PC-3 (cell line): ENCODE results near the gene MB. TPM values are rescaled to one million over a fixed set of nuclear protein-coding genes. Genes with fewer than 3 reads are reported as not detected.

ENCODE experiments used
- ATAC-seq: fragments of 200-7000 bp; cut with Tn5 transposase; 2 replicates; pipeline ENCODE4 v1.9.1; 2020; ENCODE audit warnings: mild to moderate bottlenecking, moderate library complexity
- BruUV-seq: library from RNA; stranded (reverse); fragments of 400-500 nt; replicated peaks from 2 replicates; lab custom pipeline; 2021; lab: Mats Ljungman, UMichigan
- CTCF ChIA-PET: fragments of 300-600 bp; sonication (Branson Sonifier 250); formaldehyde crosslinking; loops from one replicate; lab custom pipeline; 2022; ENCODE audit warnings: antibody characterized with exemption; lab: Charles Lee
- POLR2A ChIA-PET: fragments of 300-600 bp; sonication (Branson Sonifier 250); formaldehyde crosslinking; loops from one replicate; lab custom pipeline; 2022; ENCODE audit warnings: antibody characterized with exemption; ENCODE audit not compliant: unreplicated experiment; lab: Charles Lee
- DNase-seq: peaks from one replicate; pipeline ENCODE4 v3.0.0-alpha.2; 2015
- H2AFZ ChIP-seq: fragments of 300-600 bp; sonication (generic); 2 replicates; pipeline ENCODE4 v1.6.0; 2016; ENCODE audit warnings: antibody characterized with exemption, low read length
- H3F3A ChIP-seq: fragments of 300-600 bp; sonication (generic); one replicate; pipeline ENCODE4 v1.6.0; 2017; ENCODE audit warnings: antibody characterized with exemption, low read length, control low read depth, mild to moderate bottlenecking; ENCODE audit not compliant: unreplicated experiment
- H3K27ac ChIP-seq: fragments of 300-600 bp; sonication (generic); 2 replicates; pipeline ENCODE4 v1.5.1; 2016; ENCODE audit warnings: mild to moderate bottlenecking, low read length
- H3K27me3 ChIP-seq: fragments of 300-600 bp; sonication (generic); 2 replicates; pipeline ENCODE4 v1.6.1; 2016; ENCODE audit warnings: low read length, mixed read lengths
- H3K36me3 ChIP-seq: fragments of 300-600 bp; sonication (generic); 2 replicates; pipeline ENCODE4 v1.6.1; 2016; ENCODE audit warnings: low read depth, mixed run types, low read length, mixed read lengths
- H3K4me1 ChIP-seq: fragments of 300-600 bp; sonication (generic); 2 replicates; pipeline ENCODE4 v1.5.1; 2016; ENCODE audit warnings: low read length; ENCODE audit not compliant: insufficient read depth
- H3K4me2 ChIP-seq: fragments of 300-600 bp; sonication (generic); 2 replicates; pipeline ENCODE4 v1.6.0; 2016; ENCODE audit warnings: low read length
- H3K4me3 ChIP-seq: fragments of 300-600 bp; sonication (generic); 2 replicates; pipeline ENCODE4 v1.5.1; 2016; ENCODE audit warnings: mild to moderate bottlenecking, low read length, mixed read lengths
- H3K79me2 ChIP-seq: fragments of 300-600 bp; sonication (generic); 2 replicates; pipeline ENCODE4 v1.6.1; 2017; ENCODE audit warnings: low read length, mixed read lengths
- H3K9ac ChIP-seq: fragments of 300-600 bp; sonication (generic); 2 replicates; pipeline ENCODE4 v1.6.0; 2016; ENCODE audit warnings: mild to moderate bottlenecking, low read length
- H3K9me2 ChIP-seq: fragments of 300-600 bp; sonication (generic); replicated peaks from 2 replicates; pipeline ENCODE4 v1.6.1; 2016; ENCODE audit warnings: mixed run types, low read length, mixed read lengths
- H3K9me3 ChIP-seq: fragments of 300-600 bp; sonication (generic); 2 replicates; pipeline ENCODE4 v1.6.1; 2016; ENCODE audit warnings: low read length, mixed read lengths
- H4K20me1 ChIP-seq: fragments of 300-600 bp; sonication (generic); 2 replicates; pipeline ENCODE4 v1.6.1; 2016; ENCODE audit warnings: low read length, mixed read lengths
- CTCF ChIP-seq: fragments of 300-600 bp; sonication (generic); conservative IDR thresholded peaks from 2 replicates; pipeline ENCODE4 v1.5.1; 2017; ENCODE audit warnings: antibody characterized with exemption, low read depth, mild to moderate bottlenecking, low read length
- EZH2 ChIP-seq: fragments of 300-600 bp; sonication (generic); IDR thresholded peaks from one replicate; pipeline ENCODE4 v1.6.1; 2017; ENCODE audit warnings: antibody characterized with exemption, mild to moderate bottlenecking, low read length; ENCODE audit not compliant: unreplicated experiment
- EZH2phosphoT487 ChIP-seq: fragments of 300-600 bp; sonication (generic); IDR thresholded peaks from 2 replicates; pipeline ENCODE4 v1.6.1; 2018; ENCODE audit warnings: mild to moderate bottlenecking, antibody characterized with exemption, low read length, borderline replicate concordance
- intact Hi-C: fragments of 100-400 bp; cut with micrococcal nuclease; formaldehyde crosslinking; loops from 2 replicates; pipeline ENCODE4 v1.9.0; 2023
- total RNA-seq: library from RNA; depleted of rRNA; stranded (reverse); fragments of >200 nt; gene quantifications from 2 replicates; pipeline ENCODE4 v1.2.3, GENCODE V29; 2014

The MB gene
- total RNA-seq, 1 experiment from 2014 or later = 14.6 TPM

GRCh38 chr22:35649636-35650250, 32.6 kb upstream of the MB start:
- Histone ChIP-seq H2AFZ (no peak overlapping the region), H3K27me3 (no peaks in the 10 kb centered on the region), H3K4me3 (peak overlapping the region; percentile 72; the same call in 1 of the 2 replicates), H3K9me3 (no peaks in the 10 kb centered on the region), H3K4me2 (peak overlapping the region; percentile 83), H3K9me2 (no peaks in the 10 kb centered on the region), H3K9ac (no peak overlapping the region), H3K36me3 (no peaks in the 10 kb centered on the region), H3F3A (no peaks in the 10 kb centered on the region), H3K79me2 (peaks cover 13% of the 10 kb centered on the region), H3K27ac (no peak overlapping the region), H4K20me1 (no peaks in the 10 kb centered on the region), H3K4me1 (peaks cover 14% of the 10 kb centered on the region; the same call in 1 of the 2 replicates)
- BruUV-seq = no TSS peak
- no peak for DNase-seq
- ATAC-seq = no peak
- intact Hi-C loops = no loop called here
- TF ChIP-seq CTCF (no peak), EZH2phosphoT487 (no peak)
- POLR2A ChIA-PET = no interaction called here
- CTCF ChIA-PET = no interaction called here

GRCh38 chr22:35649026-35649553, 32.0 kb upstream of the MB start:
- POLR2A ChIA-PET = interaction anchor here (0.6 kb wide), 1 partner anchor 191 kb away, joined by 5 read pairs; no protein-coding TSS in a partner anchor
- H3K27ac ChIP-seq = 0 out of 2 replicates have a peak overlapping the region, but pooled peaks have one; percentile 59

More at GRCh38 chr22:35649026-35649553, 32.0 kb upstream of the MB start:
- no peaks in the 10 kb centered on the region for H3K36me3 ChIP-seq
- no peaks in the 10 kb centered on the region for H3K27me3 ChIP-seq
- peak overlapping the region; percentile 83 for H3K4me2 ChIP-seq
- H3F3A ChIP-seq = no peaks in the 10 kb centered on the region
- H4K20me1 ChIP-seq = no peaks in the 10 kb centered on the region
- intact Hi-C loops = no loop called here
- H3K4me1 ChIP-seq = peaks cover 17% of the 10 kb centered on the region
- peaks cover 13% of the 10 kb centered on the region for H3K79me2 ChIP-seq
- H3K9me2 ChIP-seq = no peaks in the 10 kb centered on the region
- H2AFZ ChIP-seq = peak overlapping the region; percentile 79
- TF ChIP-seq EZH2phosphoT487 (no peak), CTCF (no peak), EZH2 (no peak)
- CTCF ChIA-PET = no interaction called here
- H3K9ac ChIP-seq = peak overlapping the region; percentile 68
- no peaks in the 10 kb centered on the region for H3K9me3 ChIP-seq
- no TSS peak for BruUV-seq
- ATAC-seq = no peak
- DNase-seq = no peak
- H3K4me3 ChIP-seq = peak overlapping the region; percentile 72
